Coronary artery (tissue), 2 donors: ENCODE results near the gene COL6A5.
"Not testable (repeated sequence)": the region's sequence is repeated elsewhere in the genome, so short reads cannot be mapped to it uniquely, and the experiment has no call there.

Experiments used
- DNase-seq: peaks from one replicate; pipeline ENCODE4 v3.0.0-alpha.2; 2017; ENCODE audit warnings: low spot score
- H3K27ac ChIP-seq, 2 donors: fragments of 200-600 bp; sonication (generic); one replicate each; pipeline ENCODE4 v1.5.1; 2016 to 2019
- H3K4me3 ChIP-seq: fragments of 200-600 bp; sonication (generic); 2 replicates; pipeline ENCODE4 v1.5.1; 2016; ENCODE audit warnings: mild to moderate bottlenecking, moderate library complexity
- CTCF ChIP-seq: fragments of 200-600 bp; sonication (generic); IDR thresholded peaks from one replicate; pipeline ENCODE4 v1.5.1; 2019; ENCODE audit warnings: antibody characterized with exemption

Gene COL6A5

GRCh38 chr3:130323503-130323902 lies 22.0 kb upstream of the COL6A5 start:
- Histone ChIP-seq H3K27ac (no peak overlapping the region), H3K4me3 (no peak overlapping the region)
- DNase-seq: no peak
- TF ChIP-seq CTCF: no peak

- Histone ChIP-seq H3K4me3 (no peak overlapping the region), H3K27ac (no peak overlapping the region)
- no peak for DNase-seq
- no peak for TF ChIP-seq CTCF
Measured at GRCh38 chr3:130340766-130341165, 4.7 kb upstream of the COL6A5 start.

GRCh38 chr3:130341388-130341787 lies 4.1 kb upstream of the COL6A5 start:
- Histone ChIP-seq H3K27ac (no peak overlapping the region), H3K4me3 (no peak overlapping the region)
- no peak for DNase-seq
- TF ChIP-seq CTCF: no peak

- no peak for TF ChIP-seq CTCF
- Histone ChIP-seq H3K4me3 (no peak overlapping the region), H3K27ac (no peak overlapping the region)
- no peak for DNase-seq
Measured at GRCh38 chr3:130341882-130342281, 3.6 kb upstream of the COL6A5 start.

- Histone ChIP-seq H3K4me3 (no peak overlapping the region), H3K27ac (no peak overlapping the region)
- no peak for TF ChIP-seq CTCF
- DNase-seq: no peak
Measured at GRCh38 chr3:130342821-130343661, 2.4 kb upstream of the COL6A5 start.

- DNase-seq, H3K27ac ChIP-seq, H3K4me3 ChIP-seq: not testable (repeated sequence)
Measured at GRCh38 chr3:130348258-130348657, 2.8 kb downstream of the COL6A5 start.

- TF ChIP-seq CTCF: no peak
Measured at GRCh38 chr3:130354430-130354829, 9.0 kb downstream of the COL6A5 start.

More at GRCh38 chr3:130354430-130354829, 9.0 kb downstream of the COL6A5 start:
- Histone ChIP-seq H3K27ac (no peak overlapping the region), H3K4me3 (no peak overlapping the region)
- DNase-seq: no peak
